Heart right ventricle (tissue), 16 donors: Measurements from ENCODE around the gene ZNF879. TPM values are rescaled to one million over a fixed set of nuclear protein-coding genes. Genes with fewer than 3 reads are reported as not detected.
A peak's percentile ranks its signal among the peaks of the same experiment; 100 is the strongest.

Source experiments
- ATAC-seq, 8 donors: fragments of 200-7000 bp; cut with Tn5 transposase; one replicate each; pipeline ENCODE4 v1.9.1; 2020; ENCODE audit warnings: mild to moderate bottlenecking in 8 of 8, moderate library complexity in 8 of 8, moderate number of reproducible peaks in 1 of 8
- DNase-seq, 2 donors: peaks; one replicate each; pipeline ENCODE4 v3.0.0-alpha.2; 2020
- H3K27ac ChIP-seq, 10 donors: fragments of 200-600 bp; sonication (generic) in 2 of 10; one replicate each; pipeline versions ENCODE4 v1.5.0 to v1.8.0; 2020 to 2022; ENCODE audit warnings: mild to moderate bottlenecking in 3 of 10
- H3K27me3 ChIP-seq, 7 donors: fragments of 200-600 bp; one replicate each; pipeline ENCODE4 v1.8.0; 2021 to 2022; ENCODE audit warnings: mild to moderate bottlenecking in 2 of 7
- H3K36me3 ChIP-seq, 9 donors: fragments of 200-600 bp; sonication (generic) in 1 of 9; one replicate each; pipeline versions ENCODE4 v1.5.0 to v1.8.0; 2020 to 2022; ENCODE audit warnings: mild to moderate bottlenecking in 2 of 9
- H3K4me1 ChIP-seq, 9 donors: fragments of 200-600 bp; sonication (generic) in 1 of 9; one replicate each; pipeline versions ENCODE4 v1.5.0 to v1.8.0; 2020 to 2022; ENCODE audit warnings: mild to moderate bottlenecking in 4 of 9
- H3K4me3 ChIP-seq, 10 donors: fragments of 200-600 bp; sonication (generic) in 2 of 10; one replicate each; pipeline versions ENCODE4 v1.5.0 to v1.8.0; 2020 to 2022; ENCODE audit warnings: mild to moderate bottlenecking in 7 of 10, moderate library complexity in 2 of 10
- H3K9me3 ChIP-seq, 11 donors: fragments of 200-600 bp in 10 of 11; sonication (generic) in 2 of 11; one replicate each; pipeline versions ENCODE4 v1.5.0 to v1.8.0; 2013 to 2022; ENCODE audit warnings: mild to moderate bottlenecking in 2 of 11, control low read depth in 1 of 11, moderate library complexity in 1 of 11
- WGBS, 2 donors: extraction: QIAGEN DNeasy Blood & Tissue Kit; methylation state at CpG; one replicate each; pipeline ENCODE4 v1.1.7; 2013; ENCODE audit warnings: inconsistent platforms in 1 of 2; 5-methylcytosine and 5-hydroxymethylcytosine counted together
- intact Hi-C, 10 donors: fragments of 100-400 bp; cut with DNase I; formaldehyde crosslinking; loops; one replicate each; pipeline versions ENCODE4 v1.11.1 to v1.14.2; 2022
- polyA plus RNA-seq, 2 donors: library from polyadenylated mRNA; stranded (reverse); fragments of 200-250 nt; gene quantifications; one replicate each; pipeline ENCODE4 v1.2.3, GENCODE V29; 2013
- total RNA-seq, 10 donors: library from RNA; stranded (reverse); fragmentation: NEBNext Ultra II Directional in 3 of 10; extraction: Animal tissue kit (Norgen Biotek cat#: 25700) in 3 of 10; gene quantifications; one replicate each; pipeline versions ENCODE4 v1.2.1 to v1.2.4, GENCODE V29; 2021 to 2023
- TF ChIP-seq, protein P1 (sequence below), 9 donors: fragments of 200-600 bp; sonication (generic) in 2 of 9; IDR thresholded peaks; one replicate each; pipeline versions ENCODE4 v1.5.0 to v1.8.0; 2021 to 2022; ENCODE audit warnings: antibody characterized with exemption in 9 of 9, mild to moderate bottlenecking in 5 of 9, moderate library complexity in 1 of 9
- donor health status: Arrhythmogenic right ventricular cardiomyopathy.
- donor health status: ischemic (EF 13 %, LVEDD 7.1; RV severe dilation, severe dysfunction).
- donor health status: healthy with polysubstance abuse.
- donor health status: DM: no; HTN: yes; CAD: no.
- donor health status: DM: no; HTN: no; CAD: no.
- donor health status: ischemic (EF 25% LVEDD 6.9; RV normal size, moderate dysfunction).
- donor health status: ischemic (EF 25% LVEDD 5.7; RV mildly dilated, moderate dysfunction).
- donor health status: healthy.
- donor health status: DM: yes; HTN: yes; CAD: no.
- donor health status: Ischemic cardiomyopathy.
- donor health status: ischemic (EF 35%, LVEDD 5.7; RV mildly dilated, moderate dysfunction).
- donor health status: nonischemic (EF 11% LVEDD 7.7; RV severe dilation, severe dysfunction).
- donor health status: DM: yes; HTN: yes; CAD: no.
- donor health status: PGD.
- donor health status: ischemic (EF 29% LVEDD 5.4; RV normal size, mild dysfunction).
- donor health status: nonischemic (EF 23%, LVEDD 6.1; RV moderate dilation, normal function).

ZNF879 gene
- total and polyA plus RNA-seq, 12 donors, result 1.4 to 4.5 (median 3.6) TPM

- intact Hi-C loops, result no loop called here
- no peaks in the 10 kb centered on the region for H3K36me3 ChIP-seq
- ATAC-seq (no peak), DNase-seq (no peak)
- H3K4me3 ChIP-seq, result no peak overlapping the region
- no peak overlapping the region for H3K27ac ChIP-seq
- peaks cover 0 to 29% (median 4%) of the 10 kb centered on the region in 11 donors for H3K9me3 ChIP-seq
- H3K4me1 ChIP-seq, result peaks cover 0 to 2% (median 0%) of the 10 kb centered on the region in 9 donors
- WGBS, 2 donors, result 65 to 67% methylated on average over 20 of the region's 20 CpGs
- peaks cover 11 to 58% (median 47%) of the 10 kb centered on the region in 7 donors for H3K27me3 ChIP-seq
- TF ChIP-seq, protein P1, sequence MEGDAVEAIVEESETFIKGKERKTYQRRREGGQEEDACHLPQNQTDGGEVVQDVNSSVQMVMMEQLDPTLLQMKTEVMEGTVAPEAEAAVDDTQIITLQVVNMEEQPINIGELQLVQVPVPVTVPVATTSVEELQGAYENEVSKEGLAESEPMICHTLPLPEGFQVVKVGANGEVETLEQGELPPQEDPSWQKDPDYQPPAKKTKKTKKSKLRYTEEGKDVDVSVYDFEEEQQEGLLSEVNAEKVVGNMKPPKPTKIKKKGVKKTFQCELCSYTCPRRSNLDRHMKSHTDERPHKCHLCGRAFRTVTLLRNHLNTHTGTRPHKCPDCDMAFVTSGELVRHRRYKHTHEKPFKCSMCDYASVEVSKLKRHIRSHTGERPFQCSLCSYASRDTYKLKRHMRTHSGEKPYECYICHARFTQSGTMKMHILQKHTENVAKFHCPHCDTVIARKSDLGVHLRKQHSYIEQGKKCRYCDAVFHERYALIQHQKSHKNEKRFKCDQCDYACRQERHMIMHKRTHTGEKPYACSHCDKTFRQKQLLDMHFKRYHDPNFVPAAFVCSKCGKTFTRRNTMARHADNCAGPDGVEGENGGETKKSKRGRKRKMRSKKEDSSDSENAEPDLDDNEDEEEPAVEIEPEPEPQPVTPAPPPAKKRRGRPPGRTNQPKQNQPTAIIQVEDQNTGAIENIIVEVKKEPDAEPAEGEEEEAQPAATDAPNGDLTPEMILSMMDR (IDR thresholded peaks at IDR 0.05), result no peak
Measured at GRCh38 chr5:178993236-178993765, 30.3 kb upstream of the ZNF879 start.

- no peak overlapping the region for H3K27ac ChIP-seq
- no peaks in the 10 kb centered on the region for H3K36me3 ChIP-seq
- no peak for ATAC-seq
- no peak overlapping the region for H3K4me3 ChIP-seq
- 20 to 21% methylated on average over 53 of the region's 53 CpGs for WGBS, 2 donors
- peaks cover 11 to 58% (median 47%) of the 10 kb centered on the region in 7 donors for H3K27me3 ChIP-seq
- peaks cover 0 to 23% (median 4%) of the 10 kb centered on the region in 11 donors for H3K9me3 ChIP-seq
- DNase-seq, result no peak
- intact Hi-C loops, result no loop called here
- TF ChIP-seq, protein P1 (IDR thresholded peaks at IDR 0.05), result no peak
- peaks cover 0 to 2% (median 0%) of the 10 kb centered on the region in 9 donors for H3K4me1 ChIP-seq
Measured at GRCh38 chr5:178993955-178994579, 29.5 kb upstream of the ZNF879 start.

GRCh38 chr5:178994580-178995340 is 28.8 kb upstream of the ZNF879 start, which contains the start of gene GRM6:
Gene GRM6, minus strand, starts transcription at chr5:178995320. Its CDS starts 376 bp downstream, at chr5:178994944.
- Histone ChIP-seq H3K27me3 (peaks cover 11 to 58% (median 47%) of the 10 kb centered on the region in 7 donors), H3K36me3 (no peaks in the 10 kb centered on the region), H3K4me3 (peak within 1 kb of the TSS in 1 of 10 donors; percentile 10), H3K27ac (no peak within 1 kb of the TSS), H3K4me1 (peaks cover 0 to 2% (median 0%) of the 10 kb centered on the region in 9 donors), H3K9me3 (peaks cover 0 to 17% (median under 1%) of the 10 kb centered on the region in 11 donors)
- 1 to 2% methylated on average over 91 to 96 of the region's 97 CpGs for WGBS, 2 donors
- ATAC-seq (no peak), DNase-seq (no peak)
- intact Hi-C loops, result no loop called here
- TF ChIP-seq, protein P1 (IDR thresholded peaks at IDR 0.05), result no peak

DNA sequence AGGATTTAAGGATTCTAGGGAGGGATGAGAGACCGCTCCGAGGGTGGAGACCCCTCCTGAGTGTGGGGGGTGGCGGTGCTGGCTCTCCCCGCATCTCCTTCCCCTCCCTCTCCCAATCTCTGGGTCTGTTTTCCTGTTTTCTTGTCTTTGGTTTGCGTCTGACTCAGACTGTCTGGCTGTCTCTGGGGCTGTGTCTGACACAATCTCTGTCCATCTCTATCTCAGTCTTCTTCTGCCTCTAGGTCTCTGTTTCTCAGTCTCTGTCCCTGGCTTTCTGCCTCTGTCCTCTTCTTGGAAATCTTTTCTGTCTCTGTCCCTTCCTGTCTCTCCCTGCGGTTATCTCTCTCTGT is 28.3 kb upstream of the ZNF879 start:
- no peak for DNase-seq
- Histone ChIP-seq H3K9me3 (peaks cover 0 to 15% (median 0%) of the 10 kb centered on the region in 11 donors), H3K4me1 (peaks cover 0 to 2% (median 0%) of the 10 kb centered on the region in 9 donors), H3K36me3 (no peaks in the 10 kb centered on the region), H3K27ac (no peak overlapping the region), H3K4me3 (no peak overlapping the region), H3K27me3 (peaks cover 11 to 58% (median 47%) of the 10 kb centered on the region in 7 donors)
- no peak for ATAC-seq
- TF ChIP-seq, protein P1 (IDR thresholded peaks at IDR 0.05), result no peak
- intact Hi-C loops, result no loop called here
- 6 to 8% methylated on average over 6 of the region's 6 CpGs for WGBS, 2 donors
